ENCODE data around the gene KRT35.

Gene KRT35

GRCh38 chr17:41505007-41505808 lies 24.3 kb upstream of the KRT35 start, which contains the start of gene KRT13:
TSS of gene KRT13 (minus strand) at chr17:41505612. CDS start at chr17:41505550, 62 bp downstream.
- FAIRE-seq, result no peak
- DNase-seq (ENCODE audit: insufficient read length, low spot score), result no peak
- no peak for TF ChIP-seq POLR2A (IDR thresholded peaks at IDR 0.05; ENCODE audit: low read depth, low read length)

DNA sequence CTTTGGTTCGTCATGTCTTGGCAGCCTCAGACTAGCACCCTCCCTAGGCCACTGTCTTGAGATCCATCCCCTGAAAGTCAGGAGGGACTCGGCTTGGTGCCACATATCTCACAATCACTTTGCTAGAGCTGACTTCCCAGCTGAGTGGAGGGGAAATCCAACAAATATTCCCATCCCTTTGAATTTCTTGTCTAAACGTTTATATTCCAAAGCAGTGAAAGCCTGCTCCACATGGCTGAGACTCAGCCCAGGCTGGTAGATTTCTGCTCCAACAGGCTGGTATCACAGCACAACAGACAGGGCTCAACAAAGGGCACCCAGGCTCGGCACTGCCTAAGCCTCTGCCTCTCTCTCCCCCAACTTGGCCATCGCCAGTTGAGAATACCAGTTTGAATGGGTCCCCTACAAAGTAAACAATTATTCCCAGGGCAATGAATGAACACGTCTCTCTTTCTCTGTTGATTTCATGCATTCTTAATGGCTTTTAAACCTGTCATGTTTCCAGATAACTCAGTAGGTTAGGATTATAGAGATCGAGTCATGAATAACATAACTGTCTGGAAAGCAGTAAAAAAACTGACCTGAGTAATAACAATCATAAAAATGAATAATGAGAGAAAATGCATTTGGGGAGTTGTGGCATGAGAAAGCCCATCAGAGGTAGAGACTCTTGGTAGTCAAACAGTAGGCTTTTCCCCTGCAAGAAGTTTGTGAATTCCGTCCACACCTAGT lies 23.5 kb upstream of the KRT35 start:
- FAIRE-seq (no peak), DNase-seq (ENCODE audit: insufficient read length, low spot score) (no peak)
- TF ChIP-seq POLR2A (IDR thresholded peaks at IDR 0.05; ENCODE audit: low read depth, low read length), result no peak

DNA sequence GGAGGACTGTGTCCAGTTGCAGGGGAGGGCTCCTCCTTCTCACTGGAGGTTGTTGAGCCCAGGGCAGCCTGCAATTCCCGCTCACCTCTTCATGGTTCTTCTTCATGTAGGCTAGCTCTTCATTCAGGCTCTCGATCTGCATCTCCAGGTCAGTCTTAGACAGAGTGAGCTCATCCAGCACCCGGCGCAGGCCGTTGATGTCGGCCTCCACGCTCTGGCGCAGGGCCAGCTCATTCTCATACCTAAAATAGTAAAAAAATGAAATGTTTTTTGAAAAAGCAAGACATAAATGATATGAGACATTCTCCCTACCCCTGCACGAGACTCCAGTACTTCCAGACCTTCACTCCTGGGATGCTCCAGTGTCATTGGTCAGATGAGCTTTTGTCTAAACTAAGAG lies 22.3 kb upstream of the KRT35 start:
- TF ChIP-seq POLR2A (IDR thresholded peaks at IDR 0.05; ENCODE audit: low read depth, low read length), result no peak
- FAIRE-seq (no peak), DNase-seq (ENCODE audit: insufficient read length, low spot score) (no peak)

DNA sequence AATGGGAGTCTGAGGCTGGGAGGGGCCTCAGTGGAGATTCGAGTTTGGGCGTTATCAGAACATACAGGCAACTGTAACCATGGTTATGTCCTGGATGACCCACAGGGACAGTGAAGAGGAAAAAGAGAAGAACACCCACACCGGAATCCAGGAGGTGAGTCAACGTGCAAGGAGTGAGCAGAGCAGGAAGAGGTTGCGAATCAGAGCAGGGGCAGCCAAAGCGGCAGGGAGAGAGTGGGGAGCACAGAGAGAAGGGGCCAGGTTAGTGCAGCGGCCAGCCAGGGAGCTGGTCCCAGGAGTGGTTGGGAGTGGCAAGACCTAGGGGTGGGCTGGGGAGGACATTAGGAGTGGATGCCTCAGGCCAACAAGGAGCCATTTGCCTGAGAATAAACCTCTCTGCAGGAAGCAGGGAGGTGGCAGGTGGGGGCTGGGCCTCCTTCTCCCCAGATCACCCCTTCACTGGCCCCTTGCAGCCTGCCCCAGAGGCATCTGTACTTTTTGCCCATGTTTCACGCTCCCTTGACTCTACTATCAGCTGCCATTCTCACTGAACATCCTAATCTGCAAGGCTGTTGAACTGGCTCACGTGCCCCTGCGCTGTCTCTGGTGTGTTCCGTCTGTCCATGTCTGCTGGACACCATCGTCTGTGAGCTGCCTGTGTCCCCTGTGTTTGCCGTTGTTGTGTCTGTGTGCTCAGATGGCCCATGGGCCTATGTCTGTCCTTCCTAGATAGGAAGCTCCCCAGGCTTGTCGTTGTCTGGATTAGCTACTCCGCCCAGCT lies 19.4 kb upstream of the KRT35 start:
- DNase-seq (ENCODE audit: insufficient read length, low spot score), result peak; percentile 85

DNA sequence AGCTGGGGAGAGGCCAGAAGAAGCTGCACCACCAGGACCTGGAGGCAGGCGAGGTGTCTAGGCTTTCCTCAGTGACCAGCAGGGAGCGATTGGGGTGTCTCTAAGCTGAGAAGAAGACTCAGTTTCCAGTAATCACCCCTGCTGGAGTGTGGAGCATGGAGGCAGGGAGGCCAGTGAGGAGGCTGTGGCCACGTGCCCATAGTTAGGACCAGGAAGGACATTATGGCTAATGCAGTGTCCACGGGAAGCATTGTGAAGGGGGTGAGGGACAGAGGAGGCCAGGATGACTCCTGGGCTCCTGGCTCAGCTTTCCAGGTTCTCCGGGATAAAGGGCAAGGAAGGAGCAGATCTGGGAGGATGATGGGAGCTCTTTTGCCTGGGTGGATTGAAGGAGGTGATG lies 18.8 kb upstream of the KRT35 start:
- FAIRE-seq (no peak), DNase-seq (ENCODE audit: insufficient read length, low spot score) (no peak)
- TF ChIP-seq POLR2A (IDR thresholded peaks at IDR 0.05; ENCODE audit: low read depth, low read length), result no peak

More for the DNA sequence above, 19.4 kb upstream of the KRT35 start:
- no peak for TF ChIP-seq POLR2A (IDR thresholded peaks at IDR 0.05; ENCODE audit: low read depth, low read length)
- FAIRE-seq, result no peak

- DNase-seq (ENCODE audit: insufficient read length, low spot score) (no peak), FAIRE-seq (no peak)
- no peak for TF ChIP-seq POLR2A (IDR thresholded peaks at IDR 0.05; ENCODE audit: low read depth, low read length)
Measured at GRCh38 chr17:41498276-41498675, 17.3 kb upstream of the KRT35 start.

GRCh38 chr17:41496803-41497484 lies 16.0 kb upstream of the KRT35 start:
- DNase-seq (ENCODE audit: insufficient read length, low spot score), result peak; percentile 91
- TF ChIP-seq POLR2A (IDR thresholded peaks at IDR 0.05; ENCODE audit: low read depth, low read length), result peak; percentile 54
- no peak for FAIRE-seq

- peak; percentile 31 for DNase-seq (ENCODE audit: insufficient read length, low spot score)
- FAIRE-seq, result no peak
- no peak for TF ChIP-seq POLR2A (IDR thresholded peaks at IDR 0.05; ENCODE audit: low read depth, low read length)
Measured at GRCh38 chr17:41494524-41494923, 13.6 kb upstream of the KRT35 start.

DNA sequence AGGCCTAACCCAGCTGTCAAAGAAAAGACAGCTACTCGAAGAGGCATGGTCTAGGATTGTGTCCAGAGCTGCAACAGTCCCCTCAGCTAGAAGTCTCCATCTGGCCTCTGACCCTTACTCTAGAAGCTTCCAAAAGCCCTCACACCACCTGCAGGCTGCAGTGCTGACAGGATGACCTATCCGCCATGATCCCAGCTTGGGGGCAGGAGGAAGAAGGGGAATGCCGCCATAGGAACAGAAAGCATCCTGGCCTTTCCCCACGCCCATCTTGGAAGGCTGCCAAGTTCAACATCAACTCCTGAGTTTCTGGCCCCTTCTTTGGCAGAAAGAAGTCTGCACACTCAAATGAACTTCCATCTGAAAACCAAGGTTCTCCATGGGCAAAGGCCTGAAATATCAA lies 11.8 kb upstream of the KRT35 start:
- DNase-seq (ENCODE audit: insufficient read length, low spot score) (no peak), FAIRE-seq (no peak)
- TF ChIP-seq POLR2A (IDR thresholded peaks at IDR 0.05; ENCODE audit: low read depth, low read length), result no peak

- TF ChIP-seq POLR2A (IDR thresholded peaks at IDR 0.05; ENCODE audit: low read depth, low read length), result no peak
- DNase-seq (ENCODE audit: insufficient read length, low spot score) (no peak), FAIRE-seq (no peak)
Measured at GRCh38 chr17:41492351-41492750, 11.4 kb upstream of the KRT35 start.

DNA sequence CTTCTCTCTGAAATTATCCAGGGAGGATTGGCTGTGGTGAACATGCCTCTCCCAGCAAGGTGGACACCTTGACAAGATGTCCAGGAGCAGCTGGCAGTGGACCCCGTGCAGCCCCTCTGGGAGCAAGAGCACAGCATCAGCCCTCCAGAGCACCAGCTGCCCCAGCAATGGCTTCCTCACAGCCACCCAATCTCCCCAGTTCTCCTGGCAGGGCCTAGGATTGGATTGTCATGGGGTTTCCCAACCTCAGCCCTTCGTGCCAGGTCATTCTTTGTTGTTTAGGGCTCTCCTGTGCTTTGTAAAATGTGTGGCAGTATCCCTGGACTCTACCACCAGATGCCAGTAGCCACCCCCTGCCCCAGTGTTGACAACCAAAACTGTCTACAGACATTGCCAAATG lies 10.5 kb upstream of the KRT35 start:
- no peak for TF ChIP-seq POLR2A (IDR thresholded peaks at IDR 0.05; ENCODE audit: low read depth, low read length)
- DNase-seq (ENCODE audit: insufficient read length, low spot score), result no peak
- FAIRE-seq, result no peak

DNA sequence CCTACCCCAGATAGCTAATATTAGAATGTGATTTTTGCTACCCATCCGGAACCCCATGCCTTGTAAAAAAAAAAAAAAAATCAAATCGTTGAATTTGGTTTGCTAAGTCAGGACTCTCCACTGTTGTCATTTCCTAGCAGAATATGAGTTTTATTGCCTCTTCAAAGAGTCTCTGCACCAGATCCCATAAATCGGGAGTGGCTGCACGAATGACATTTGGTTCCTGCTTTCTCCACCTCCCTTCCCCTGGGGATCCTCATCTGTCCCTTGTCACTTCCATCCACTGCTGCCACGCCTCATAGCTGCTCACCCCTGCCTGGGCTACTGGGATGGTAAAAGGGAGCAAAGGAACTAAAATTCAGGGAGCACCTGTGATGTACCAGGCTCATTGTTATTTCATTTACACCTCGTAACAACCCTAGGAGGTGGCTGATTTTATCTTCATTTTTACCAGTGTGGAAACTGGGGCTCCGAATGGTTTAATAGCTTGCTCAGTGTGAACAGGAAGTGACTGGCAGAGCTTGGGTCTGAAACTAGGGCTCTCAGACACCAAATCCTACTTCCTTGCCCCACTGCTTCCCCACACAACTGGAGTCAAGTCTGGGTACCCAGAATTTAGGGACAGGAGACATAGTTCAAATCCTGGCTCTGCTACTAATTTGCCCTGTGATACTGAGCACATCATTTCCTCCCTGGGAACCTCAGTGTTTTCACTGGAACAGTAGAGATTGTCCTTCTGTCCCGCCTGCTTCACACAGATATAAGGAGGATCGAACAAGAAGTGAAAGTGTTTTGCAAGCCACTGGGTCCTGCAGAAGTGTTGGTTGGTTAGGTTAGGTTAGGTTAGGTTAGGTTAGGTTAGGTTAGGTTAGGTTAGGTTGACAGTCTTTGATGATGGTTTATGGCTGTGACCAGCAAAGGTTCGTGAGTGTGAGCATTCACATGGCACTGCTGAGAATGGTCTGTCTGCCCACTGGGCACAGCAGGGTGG lies 9.3 kb upstream of the KRT35 start:
- no peak for FAIRE-seq
- no peak for TF ChIP-seq POLR2A (IDR thresholded peaks at IDR 0.05; ENCODE audit: low read depth, low read length)

More for the DNA sequence above, 9.3 kb upstream of the KRT35 start:
- DNase-seq (ENCODE audit: insufficient read length, low spot score), result no peak

Measured in H54 (cell line).